Neural progenitor cell (in vitro differentiated cells): ENCODE data around the gene KCTD10. TPM values are rescaled to one million over a fixed set of nuclear protein-coding genes. Genes with fewer than 3 reads are reported as not detected.

Source experiments
- DNase-seq: peaks from one replicate; pipeline ENCODE4 v3.0.0-alpha.2; 2016; ENCODE audit warnings: low spot score
- H2AFZ ChIP-seq: fragments of 200-600 bp; sonication (generic); replicated peaks from 2 replicates; pipeline ENCODE4 v1.6.1; 2016; ENCODE audit warnings: antibody characterized with exemption
- H3F3A ChIP-seq: fragments of 200-600 bp; sonication (generic); 2 replicates; pipeline ENCODE4 v1.6.1; 2016; ENCODE audit warnings: antibody characterized with exemption, low read depth
- H3K27ac ChIP-seq: fragments of 200-600 bp; sonication (generic); 2 replicates; pipeline ENCODE4 v1.5.1; 2016; ENCODE audit warnings: mild to moderate bottlenecking
- H3K27me3 ChIP-seq: fragments of 200-600 bp; sonication (generic); 2 replicates; pipeline ENCODE4 v1.6.1; 2016; ENCODE audit warnings: mild to moderate bottlenecking, moderate library complexity
- H3K36me3 ChIP-seq: fragments of 200-600 bp; sonication (generic); 2 replicates; pipeline ENCODE4 v1.5.1; 2016
- H3K4me1 ChIP-seq: fragments of 200-600 bp; sonication (generic); 2 replicates; pipeline ENCODE4 v1.6.1; 2016; ENCODE audit warnings: mixed run types
- H3K4me2 ChIP-seq: fragments of 200-600 bp; sonication (generic); 2 replicates; pipeline ENCODE4 v1.6.1; 2016
- H3K4me3 ChIP-seq: fragments of 200-600 bp; sonication (generic); 2 replicates; pipeline ENCODE4 v1.5.1; 2016
- H3K79me2 ChIP-seq: fragments of 200-600 bp; sonication (generic); 2 replicates; pipeline ENCODE4 v1.6.1; 2016; ENCODE audit warnings: low read depth
- H3K9ac ChIP-seq: fragments of 200-600 bp; sonication (generic); 2 replicates; pipeline ENCODE4 v1.6.1; 2016
- H3K9me3 ChIP-seq: fragments of 200-600 bp; sonication (generic); 2 replicates; pipeline ENCODE4 v1.5.1; 2016; ENCODE audit warnings: low read depth
- H4K20me1 ChIP-seq: fragments of 200-600 bp; sonication (generic); 2 replicates; pipeline ENCODE4 v1.6.1; 2016; ENCODE audit warnings: low read depth
- H3K27ac Mint-ChIP-seq: 3 replicates; pipeline ENCODE4 v1.8.0; 2021; ENCODE audit warnings: mixed read lengths
- H3K27me3 Mint-ChIP-seq: 2 replicates; pipeline ENCODE4 v1.8.0; 2022; ENCODE audit warnings: low read depth, mild to moderate bottlenecking, inconsistent platforms, moderate library complexity, mixed read lengths; ENCODE audit not compliant: insufficient read depth
- H3K36me3 Mint-ChIP-seq: 3 replicates; pipeline ENCODE4 v1.8.0; 2021; ENCODE audit warnings: mixed read lengths
- H3K4me1 Mint-ChIP-seq: 3 replicates; pipeline ENCODE4 v1.8.0; 2021; ENCODE audit warnings: mixed read lengths
- H3K4me3 Mint-ChIP-seq: 3 replicates; pipeline ENCODE4 v1.8.0; 2021; ENCODE audit warnings: mild to moderate bottlenecking, moderate library complexity, mixed read lengths
- H3K9me3 Mint-ChIP-seq: 3 replicates; pipeline ENCODE4 v1.8.0; 2020; ENCODE audit warnings: mixed read lengths
- EZH2 ChIP-seq: fragments of 200-600 bp; sonication (generic); IDR thresholded peaks from 2 replicates; pipeline ENCODE4 v1.6.1; 2017; ENCODE audit warnings: antibody characterized with exemption, mild to moderate bottlenecking, moderate library complexity
- EZH2phosphoT487 ChIP-seq: fragments of 200-600 bp; sonication (generic); IDR thresholded peaks from 2 replicates; pipeline ENCODE4 v1.6.1; 2017; ENCODE audit warnings: antibody characterized with exemption
- total RNA-seq: library from RNA; depleted of rRNA; stranded (reverse); fragments of >200 nt; gene quantifications from 2 replicates; pipeline ENCODE4 v1.2.3, GENCODE V29; 2015; ENCODE audit warnings: low replicate concordance
- TF ChIP-seq, protein P1 (sequence below): fragments of 200-600 bp; sonication (generic); IDR thresholded peaks from 2 replicates; pipeline ENCODE4 v1.5.1; 2017; ENCODE audit warnings: antibody characterized with exemption, mild to moderate bottlenecking

KCTD10 gene
- total RNA-seq, 1 donor from 2014 or later, result 57.5 TPM

DNA sequence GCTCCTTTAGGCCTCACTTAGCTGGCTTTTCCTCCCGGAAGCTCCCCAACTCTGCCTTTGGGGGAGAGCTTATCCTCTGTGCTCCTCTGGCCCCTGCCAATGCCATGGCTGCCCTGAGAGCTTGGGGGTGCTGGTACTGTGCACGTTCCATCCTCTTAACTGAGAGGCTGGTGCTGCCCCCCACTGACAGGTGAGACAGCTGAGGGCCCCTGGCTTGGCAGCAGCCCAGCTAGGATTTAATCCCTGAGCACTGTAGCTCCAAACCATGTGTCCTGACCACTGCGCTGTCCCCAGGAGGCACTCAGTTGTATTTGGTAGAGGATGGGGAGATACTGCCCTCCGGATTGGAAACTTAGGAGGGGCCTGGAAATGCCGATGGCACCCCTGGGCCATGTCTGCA lies 46.4 kb upstream of the KCTD10 start:
- no peak for DNase-seq
- Mint-ChIP-seq H3K27me3 (peaks cover 16% of the 10 kb centered on the region), H3K4me3 (no peak overlapping the region), H3K36me3 (peaks cover 52% of the 10 kb centered on the region), H3K9me3 (no peaks in the 10 kb centered on the region), H3K27ac (no peak overlapping the region), H3K4me1 (peaks cover 62% of the 10 kb centered on the region)
- Histone ChIP-seq H3K9me3 (no peaks in the 10 kb centered on the region), H4K20me1 (peaks cover 20% of the 10 kb centered on the region), H3K79me2 (no peaks in the 10 kb centered on the region), H3K36me3 (no peaks in the 10 kb centered on the region), H2AFZ (no peak overlapping the region), H3K27ac (no peak overlapping the region), H3K9ac (no peak overlapping the region), H3K27me3 (no peaks in the 10 kb centered on the region), H3K4me1 (peaks cover 48% of the 10 kb centered on the region), H3F3A (peaks cover 35% of the 10 kb centered on the region), H3K4me2 (no peak overlapping the region), H3K4me3 (no peak overlapping the region)
- TF ChIP-seq EZH2phosphoT487, result no peak
- TF ChIP-seq, protein P1, sequence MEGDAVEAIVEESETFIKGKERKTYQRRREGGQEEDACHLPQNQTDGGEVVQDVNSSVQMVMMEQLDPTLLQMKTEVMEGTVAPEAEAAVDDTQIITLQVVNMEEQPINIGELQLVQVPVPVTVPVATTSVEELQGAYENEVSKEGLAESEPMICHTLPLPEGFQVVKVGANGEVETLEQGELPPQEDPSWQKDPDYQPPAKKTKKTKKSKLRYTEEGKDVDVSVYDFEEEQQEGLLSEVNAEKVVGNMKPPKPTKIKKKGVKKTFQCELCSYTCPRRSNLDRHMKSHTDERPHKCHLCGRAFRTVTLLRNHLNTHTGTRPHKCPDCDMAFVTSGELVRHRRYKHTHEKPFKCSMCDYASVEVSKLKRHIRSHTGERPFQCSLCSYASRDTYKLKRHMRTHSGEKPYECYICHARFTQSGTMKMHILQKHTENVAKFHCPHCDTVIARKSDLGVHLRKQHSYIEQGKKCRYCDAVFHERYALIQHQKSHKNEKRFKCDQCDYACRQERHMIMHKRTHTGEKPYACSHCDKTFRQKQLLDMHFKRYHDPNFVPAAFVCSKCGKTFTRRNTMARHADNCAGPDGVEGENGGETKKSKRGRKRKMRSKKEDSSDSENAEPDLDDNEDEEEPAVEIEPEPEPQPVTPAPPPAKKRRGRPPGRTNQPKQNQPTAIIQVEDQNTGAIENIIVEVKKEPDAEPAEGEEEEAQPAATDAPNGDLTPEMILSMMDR, result no peak
- no peak for TF ChIP-seq EZH2

DNA sequence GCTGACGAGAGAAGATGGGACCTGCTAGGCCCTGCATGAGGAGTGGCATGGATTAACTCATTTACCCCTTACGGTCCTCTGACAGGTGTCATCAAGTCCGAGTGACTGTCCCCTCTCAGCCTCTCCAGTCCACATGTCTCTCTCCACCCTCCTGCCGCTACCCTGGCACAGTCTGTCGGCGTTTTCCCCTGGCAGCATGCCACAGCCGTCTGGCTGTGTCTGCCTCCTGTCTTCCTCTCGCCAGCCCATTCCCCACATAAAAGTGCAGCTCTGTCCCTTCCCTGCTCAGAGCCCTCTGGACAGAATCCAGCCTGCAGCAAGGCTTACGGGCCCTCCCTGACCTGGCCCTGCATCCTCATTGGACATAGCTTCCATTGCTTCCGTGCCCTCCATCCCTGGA lies 46.0 kb upstream of the KCTD10 start:
- Mint-ChIP-seq H3K36me3 (peaks cover 56% of the 10 kb centered on the region), H3K4me3 (peak overlapping the region; percentile 19), H3K27ac (peak overlapping the region; percentile 4), H3K9me3 (no peaks in the 10 kb centered on the region), H3K4me1 (peaks cover 62% of the 10 kb centered on the region), H3K27me3 (peaks cover 16% of the 10 kb centered on the region)
- Histone ChIP-seq H3F3A (peaks cover 35% of the 10 kb centered on the region), H3K36me3 (no peaks in the 10 kb centered on the region), H3K79me2 (no peaks in the 10 kb centered on the region), H3K9me3 (no peaks in the 10 kb centered on the region), H2AFZ (no peak overlapping the region), H3K27ac (no peak overlapping the region), H3K4me3 (no peak overlapping the region), H3K9ac (no peak overlapping the region), H3K27me3 (no peaks in the 10 kb centered on the region), H4K20me1 (peaks cover 20% of the 10 kb centered on the region), H3K4me1 (peaks cover 48% of the 10 kb centered on the region), H3K4me2 (no peak overlapping the region)
- TF ChIP-seq, protein P1, result no peak
- TF ChIP-seq EZH2phosphoT487, result no peak
- TF ChIP-seq EZH2, result no peak
- no peak for DNase-seq

DNA sequence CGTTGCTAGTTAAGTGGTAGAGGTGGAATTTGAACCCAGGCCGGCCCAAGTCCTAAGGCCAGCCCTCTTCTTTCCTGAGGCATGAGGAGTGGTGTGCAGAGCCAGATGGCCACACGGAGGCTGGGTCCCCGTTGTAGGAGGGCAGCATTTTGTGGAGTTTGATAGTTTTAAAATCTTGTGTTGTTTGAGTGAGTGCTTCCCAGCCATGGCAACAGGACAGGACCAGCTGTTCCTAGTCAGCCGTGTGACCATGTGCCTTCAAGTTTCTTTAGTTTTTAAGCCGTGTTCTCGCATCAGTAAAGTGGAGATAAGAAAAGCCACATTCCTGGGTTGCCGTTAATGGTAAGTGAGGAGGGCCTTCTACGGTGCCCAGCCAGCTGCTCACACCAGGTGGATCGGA lies 44.7 kb upstream of the KCTD10 start:
- no peaks in the 10 kb centered on the region for H3K27me3 ChIP-seq
- no peaks in the 10 kb centered on the region for H3K36me3 ChIP-seq
- H3K9ac ChIP-seq, result no peak overlapping the region
- no peak overlapping the region for H3K4me3 ChIP-seq
- Mint-ChIP-seq H3K36me3 (peaks cover 56% of the 10 kb centered on the region), H3K27me3 (peaks cover 16% of the 10 kb centered on the region), H3K27ac (peak overlapping the region; percentile 82), H3K4me3 (peak overlapping the region; percentile 15), H3K9me3 (no peaks in the 10 kb centered on the region), H3K4me1 (peaks cover 52% of the 10 kb centered on the region)
- no peak overlapping the region for H3K4me2 ChIP-seq
- H2AFZ ChIP-seq, result no peak overlapping the region
- H3K9me3 ChIP-seq, result no peaks in the 10 kb centered on the region
- no peak for DNase-seq
- H3K4me1 ChIP-seq, result peaks cover 40% of the 10 kb centered on the region
- no peak for TF ChIP-seq EZH2phosphoT487
- TF ChIP-seq EZH2, result no peak
- no peaks in the 10 kb centered on the region for H3K79me2 ChIP-seq
- no peak overlapping the region for H3K27ac ChIP-seq
- H3F3A ChIP-seq, result peaks cover 35% of the 10 kb centered on the region
- H4K20me1 ChIP-seq, result peaks cover 20% of the 10 kb centered on the region

DNA sequence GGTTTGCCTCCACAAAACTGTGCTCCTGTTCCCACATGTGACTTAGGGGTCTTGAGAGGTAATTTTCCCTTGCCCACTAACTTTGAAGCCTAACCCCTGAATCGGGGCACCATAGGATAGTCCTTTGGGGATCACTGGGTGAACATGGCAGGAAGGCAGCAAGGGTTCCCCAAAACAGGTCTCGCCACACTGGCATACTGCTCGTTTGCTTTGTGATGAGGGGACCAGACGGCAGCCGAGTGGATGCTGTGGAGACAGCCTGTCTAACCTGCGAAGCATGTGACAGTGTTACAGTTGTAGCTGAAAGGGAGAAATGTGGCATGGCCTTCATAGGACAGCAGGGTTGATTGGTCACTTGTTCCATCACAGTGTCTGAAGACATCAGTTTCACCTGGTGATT lies 42.7 kb upstream of the KCTD10 start:
- Mint-ChIP-seq H3K27ac (no peak overlapping the region), H3K4me1 (peaks cover 36% of the 10 kb centered on the region)

More for the DNA sequence above, 42.7 kb upstream of the KCTD10 start:
- H2AFZ ChIP-seq, result no peak overlapping the region
- no peak overlapping the region for H3K27ac ChIP-seq
- H3K4me1 ChIP-seq, result peaks cover 25% of the 10 kb centered on the region
- no peaks in the 10 kb centered on the region for H3K36me3 ChIP-seq
- H3K4me2 ChIP-seq, result no peak overlapping the region
- no peak for DNase-seq
- Mint-ChIP-seq H3K36me3 (peaks cover 52% of the 10 kb centered on the region), H3K4me3 (no peak overlapping the region), H3K9me3 (no peaks in the 10 kb centered on the region), H3K27me3 (peaks cover 12% of the 10 kb centered on the region)
- no peaks in the 10 kb centered on the region for H3K27me3 ChIP-seq
- H3F3A ChIP-seq, result peaks cover 19% of the 10 kb centered on the region
- no peaks in the 10 kb centered on the region for H3K9me3 ChIP-seq
- peaks cover 13% of the 10 kb centered on the region for H4K20me1 ChIP-seq
- no peak overlapping the region for H3K9ac ChIP-seq
- no peaks in the 10 kb centered on the region for H3K79me2 ChIP-seq
- H3K4me3 ChIP-seq, result no peak overlapping the region
- TF ChIP-seq EZH2 (no peak), EZH2phosphoT487 (no peak)
- TF ChIP-seq, protein P1, result no peak
